Neuron (in vitro differentiated cells): ENCODE measurements around the gene BACH2.
"Not testable (repeated sequence)": the region's sequence is repeated elsewhere in the genome, so short reads cannot be mapped to it uniquely, and the experiment has no call there.

Source experiments
- H2AFZ ChIP-seq: one replicate; pipeline ENCODE4 v1.6.1; 2013; ENCODE audit warnings: low read depth, mild to moderate bottlenecking, inconsistent platforms, low read length, moderate library complexity
- H3K27me3 ChIP-seq: one replicate; pipeline ENCODE4 v1.6.1; 2013; ENCODE audit warnings: low read length; ENCODE audit not compliant: insufficient read depth
- H3K36me3 ChIP-seq: one replicate; pipeline ENCODE4 v1.6.1; 2013; ENCODE audit warnings: low read length; ENCODE audit not compliant: insufficient read depth
- H3K4me1 ChIP-seq: one replicate; pipeline ENCODE4 v1.6.1; 2013; ENCODE audit warnings: low read length; ENCODE audit not compliant: insufficient read depth
- H3K4me3 ChIP-seq: 2 replicates; pipeline ENCODE4 v1.5.1; 2013; ENCODE audit warnings: mild to moderate bottlenecking, low read length, moderate library complexity
- H3K9me3 ChIP-seq: one replicate; pipeline ENCODE4 v1.6.1; 2013; ENCODE audit warnings: low read length

The BACH2 gene

DNA sequence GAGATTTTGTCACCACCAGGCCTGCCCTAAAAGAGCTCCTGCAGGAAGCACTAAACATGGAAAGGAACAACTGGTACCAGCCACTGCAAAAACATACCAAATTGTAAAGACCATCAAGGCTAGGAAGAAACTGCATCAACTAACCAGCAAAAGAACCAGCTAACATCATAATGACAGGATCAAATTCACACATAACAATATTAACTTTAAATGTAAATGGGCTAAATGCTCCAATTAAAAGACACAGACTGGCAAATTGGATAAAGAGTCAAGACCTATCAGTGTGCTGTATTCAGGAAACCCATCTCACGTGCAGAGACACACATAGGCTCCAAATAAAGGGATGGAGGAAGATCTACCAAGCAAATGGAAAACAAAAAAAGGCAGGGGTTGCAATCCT, 240.7 kb downstream of the BACH2 start:
- not testable (repeated sequence) for H3K27me3 ChIP-seq, H3K36me3 ChIP-seq, H2AFZ ChIP-seq

DNA sequence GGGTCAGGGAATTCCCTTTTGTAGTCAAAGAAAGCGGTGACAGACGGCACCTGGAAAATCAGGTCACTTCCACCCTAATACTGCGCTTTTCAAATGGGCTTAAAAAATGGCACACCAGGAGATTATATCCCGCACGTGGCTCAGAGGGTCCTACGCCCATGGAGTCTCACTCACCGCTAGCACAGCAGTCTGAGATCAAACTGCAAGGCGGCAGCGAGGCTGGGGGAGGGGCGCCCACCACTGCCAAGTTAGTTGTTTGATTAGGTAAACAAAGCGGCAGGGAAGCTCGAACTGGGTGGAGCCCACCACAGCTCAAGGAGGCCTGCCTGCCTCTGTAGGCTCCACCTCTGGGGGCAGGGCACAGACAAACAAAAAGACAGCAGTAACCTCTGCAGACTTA, 242.4 kb downstream of the BACH2 start:
- H3K9me3 ChIP-seq, H2AFZ ChIP-seq, H3K4me3 ChIP-seq, H3K27me3 ChIP-seq, H3K36me3 ChIP-seq, H3K4me1 ChIP-seq: not testable (repeated sequence)

More for the DNA sequence above, 240.7 kb downstream of the BACH2 start:
- not testable (repeated sequence) for H3K9me3 ChIP-seq, H3K4me3 ChIP-seq, H3K4me1 ChIP-seq

GRCh38 chr6:90053614-90054013, 243.0 kb downstream of the BACH2 start:
- Histone ChIP-seq H3K36me3 (no peaks in the 10 kb centered on the region), H2AFZ (no peak overlapping the region), H3K9me3 (peaks cover 5% of the 10 kb centered on the region), H3K27me3 (no peaks in the 10 kb centered on the region), H3K4me3 (no peak overlapping the region), H3K4me1 (peaks cover 3% of the 10 kb centered on the region)

GRCh38 chr6:90049295-90049694, 247.3 kb downstream of the BACH2 start:
- no peaks in the 10 kb centered on the region for H3K36me3 ChIP-seq
- H3K4me1 ChIP-seq = peaks cover 13% of the 10 kb centered on the region
- peaks cover 5% of the 10 kb centered on the region for H3K9me3 ChIP-seq
- no peaks in the 10 kb centered on the region for H3K27me3 ChIP-seq
- H3K4me3 ChIP-seq = no peak overlapping the region
- no peak overlapping the region for H2AFZ ChIP-seq

GRCh38 chr6:90048206-90048967, 248.3 kb downstream of the BACH2 start:
- Histone ChIP-seq H2AFZ (no peak overlapping the region), H3K4me3 (no peak overlapping the region), H3K36me3 (no peaks in the 10 kb centered on the region), H3K9me3 (peaks cover 4% of the 10 kb centered on the region), H3K27me3 (no peaks in the 10 kb centered on the region), H3K4me1 (peaks cover 13% of the 10 kb centered on the region)

DNA sequence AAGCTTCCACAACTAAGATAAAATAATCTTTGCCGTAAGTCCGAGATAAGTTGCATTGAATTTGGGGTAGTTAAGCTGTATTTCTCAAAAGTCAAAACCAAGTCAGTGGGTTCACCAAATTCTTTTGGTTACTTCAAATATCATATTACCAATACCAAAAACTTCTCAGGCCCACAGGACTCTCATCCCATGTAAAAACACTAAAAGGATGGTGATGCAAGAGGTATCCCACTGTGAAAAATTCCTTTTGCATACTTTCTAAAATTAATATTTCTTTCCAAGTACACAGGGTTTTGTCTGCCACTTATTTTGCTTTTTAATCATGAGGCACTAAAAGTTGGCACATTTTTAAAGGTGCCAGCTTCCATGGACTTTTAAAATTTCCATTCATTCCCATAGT, 251.1 kb downstream of the BACH2 start:
- H3K36me3 ChIP-seq = no peaks in the 10 kb centered on the region
- H3K27me3 ChIP-seq = no peaks in the 10 kb centered on the region
- peaks cover 13% of the 10 kb centered on the region for H3K4me1 ChIP-seq
- no peak overlapping the region for H2AFZ ChIP-seq
- H3K9me3 ChIP-seq = no peaks in the 10 kb centered on the region
- H3K4me3 ChIP-seq = no peak overlapping the region

DNA sequence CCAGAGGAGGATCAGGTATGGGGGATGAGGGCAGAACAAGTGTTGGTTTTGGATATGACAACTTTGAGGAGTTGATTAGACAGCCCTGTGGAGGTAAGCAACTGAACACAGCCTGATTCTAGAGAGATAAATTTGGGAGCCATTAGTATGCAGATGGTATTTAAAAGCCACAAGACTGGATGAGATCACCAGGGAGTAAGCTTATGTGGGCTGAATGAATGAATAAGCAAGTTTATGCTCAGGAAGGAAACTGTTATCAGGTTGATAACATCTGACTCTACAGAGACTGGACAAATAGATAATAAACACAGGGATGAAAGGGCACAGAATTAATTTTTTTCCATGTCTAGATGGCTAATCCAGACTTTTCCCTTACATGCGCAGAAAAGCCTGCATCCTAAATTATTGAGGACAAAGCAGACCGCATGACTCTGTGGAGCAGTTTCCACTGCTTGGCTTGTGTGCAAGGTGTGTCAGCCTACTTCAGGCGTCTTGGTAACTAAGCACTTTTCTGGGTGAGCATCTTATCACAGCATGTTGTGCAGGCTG, 251.7 kb downstream of the BACH2 start:
- H3K4me3 ChIP-seq = no peak overlapping the region
- no peaks in the 10 kb centered on the region for H3K36me3 ChIP-seq
- H3K4me1 ChIP-seq = peaks cover 13% of the 10 kb centered on the region
- no peaks in the 10 kb centered on the region for H3K27me3 ChIP-seq
- H2AFZ ChIP-seq = no peak overlapping the region
- H3K9me3 ChIP-seq = no peaks in the 10 kb centered on the region

- Histone ChIP-seq H3K4me3 (no peak overlapping the region), H3K27me3 (no peaks in the 10 kb centered on the region), H3K9me3 (no peaks in the 10 kb centered on the region), H3K36me3 (no peaks in the 10 kb centered on the region), H2AFZ (no peak overlapping the region), H3K4me1 (peaks cover 13% of the 10 kb centered on the region)
Measured at GRCh38 chr6:90044182-90044832, 252.3 kb downstream of the BACH2 start.

GRCh38 chr6:90040931-90041330, 255.7 kb downstream of the BACH2 start:
- Histone ChIP-seq H3K27me3 (no peaks in the 10 kb centered on the region), H3K4me3 (no peak overlapping the region), H2AFZ (no peak overlapping the region), H3K4me1 (peaks cover 6% of the 10 kb centered on the region), H3K36me3 (no peaks in the 10 kb centered on the region), H3K9me3 (peaks cover 4% of the 10 kb centered on the region)

DNA sequence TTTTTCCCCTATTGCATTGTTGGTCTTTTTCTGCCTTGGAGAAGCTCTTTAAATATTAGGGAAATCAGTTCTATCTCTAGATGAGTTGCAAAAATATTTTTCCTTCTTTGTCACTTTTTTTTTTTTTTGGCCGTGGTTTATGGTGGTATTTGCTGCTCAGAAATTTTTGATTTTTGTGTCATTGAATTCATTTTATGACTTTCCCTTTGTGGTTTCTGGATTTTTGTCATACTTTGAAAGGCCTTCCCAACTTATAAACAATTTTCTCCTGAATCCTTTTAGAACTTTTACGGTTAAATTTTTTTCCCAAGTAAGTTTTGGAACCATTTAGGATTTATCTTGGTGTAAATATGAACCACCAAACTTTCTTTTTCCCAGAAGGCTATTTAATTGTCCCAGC, 256.7 kb downstream of the BACH2 start:
- peaks cover 3% of the 10 kb centered on the region for H3K4me1 ChIP-seq
- H3K9me3 ChIP-seq = peaks cover 4% of the 10 kb centered on the region
- H2AFZ ChIP-seq = no peak overlapping the region
- H3K27me3 ChIP-seq = no peaks in the 10 kb centered on the region
- H3K36me3 ChIP-seq = no peaks in the 10 kb centered on the region
- H3K4me3 ChIP-seq = no peak overlapping the region

GRCh38 chr6:90038961-90039653, 257.5 kb downstream of the BACH2 start:
- H3K4me1 ChIP-seq = peaks cover 9% of the 10 kb centered on the region
- H3K27me3 ChIP-seq = no peaks in the 10 kb centered on the region
- peaks cover 4% of the 10 kb centered on the region for H3K9me3 ChIP-seq
- no peak overlapping the region for H3K4me3 ChIP-seq
- no peak overlapping the region for H2AFZ ChIP-seq
- no peaks in the 10 kb centered on the region for H3K36me3 ChIP-seq

DNA sequence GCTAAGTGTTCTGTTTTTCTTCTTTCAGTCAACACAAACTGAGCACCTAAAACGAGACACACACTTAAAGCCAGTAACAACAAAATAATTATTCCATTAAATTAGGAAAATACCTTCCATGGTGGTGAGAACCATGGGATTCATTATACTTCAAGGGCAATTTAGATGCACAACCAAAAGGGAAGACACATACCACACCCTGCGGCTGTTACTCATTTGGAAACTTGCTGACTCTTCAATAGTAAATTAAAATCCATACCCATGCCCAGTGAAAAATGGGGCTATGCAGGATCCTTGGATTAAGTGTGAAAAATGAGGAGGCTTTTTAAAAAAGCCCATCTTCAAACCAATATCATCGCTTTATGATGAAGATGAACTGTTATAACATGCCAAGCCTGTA, 259.7 kb downstream of the BACH2 start:
- Histone ChIP-seq H3K36me3 (no peaks in the 10 kb centered on the region), H2AFZ (no peak overlapping the region), H3K4me3 (no peak overlapping the region), H3K27me3 (no peaks in the 10 kb centered on the region), H3K9me3 (peaks cover 4% of the 10 kb centered on the region), H3K4me1 (peaks cover 18% of the 10 kb centered on the region)

DNA sequence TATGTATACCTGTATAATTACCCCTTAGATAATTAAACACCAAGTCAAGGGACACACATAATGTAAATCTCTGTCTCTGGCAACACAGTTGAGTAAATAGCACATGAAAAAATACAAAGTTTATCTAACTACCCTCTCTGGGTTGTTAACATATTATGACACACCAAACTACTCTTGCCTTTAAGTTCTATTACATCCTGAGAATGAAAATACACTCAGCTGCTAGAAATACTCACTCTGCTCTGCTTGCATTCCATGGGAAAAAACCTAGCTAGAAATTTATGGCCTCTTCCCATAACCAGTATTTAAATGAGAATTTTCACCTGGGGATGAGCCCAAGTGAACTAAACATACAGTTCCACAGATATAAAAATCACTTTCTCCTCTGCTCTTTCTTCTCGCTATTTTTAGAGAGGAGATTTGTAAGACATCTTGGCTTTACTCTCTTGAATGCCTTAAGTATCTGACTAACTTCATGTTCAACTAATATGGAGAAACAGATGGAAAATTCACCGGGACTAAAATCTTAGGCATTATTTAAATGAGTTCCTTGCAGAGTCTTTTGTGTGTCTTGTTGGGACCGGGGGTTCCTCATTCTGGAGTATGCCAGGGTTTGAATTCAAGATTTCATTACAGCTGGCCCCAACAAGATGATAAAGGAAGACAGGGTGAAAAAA, 261.5 kb downstream of the BACH2 start:
- no peaks in the 10 kb centered on the region for H3K36me3 ChIP-seq
- H3K4me1 ChIP-seq = peaks cover 18% of the 10 kb centered on the region
- no peaks in the 10 kb centered on the region for H3K27me3 ChIP-seq
- H2AFZ ChIP-seq = no peak overlapping the region
- H3K9me3 ChIP-seq = peaks cover 4% of the 10 kb centered on the region
- no peak overlapping the region for H3K4me3 ChIP-seq
